HCT116 (cell line): ENCODE data around the gene IGSF10. TPM values are rescaled to one million over a fixed set of nuclear protein-coding genes. Genes with fewer than 3 reads are reported as not detected.

Experiments used
- ATAC-seq: fragments of 200-7000 bp; cut with Tn5 transposase; 2 replicates; pipeline ENCODE4 v1.9.1; 2020; ENCODE audit warnings: mild to moderate bottlenecking, moderate library complexity
- BruUV-seq: library from RNA; stranded (reverse); fragments of 400-500 nt; replicated peaks from 2 replicates; lab custom pipeline; 2021; lab: Mats Ljungman, UMichigan
- CTCF ChIA-PET: fragments of 300-600 bp; sonication (Branson Sonifier 250); formaldehyde crosslinking; loops from one replicate; lab custom pipeline; 2021; ENCODE audit warnings: antibody characterized with exemption; lab: Charles Lee
- POLR2A ChIA-PET: fragments of 300-600, 350-600 bp; sonication (Branson Sonifier 250); formaldehyde crosslinking; loops from one replicate; lab custom pipeline; 2021; ENCODE audit warnings: antibody characterized with exemption; lab: Charles Lee
- RAD21 ChIA-PET, 2 experiments: fragments of 300-600 bp; sonication (Branson Sonifier 250); formaldehyde crosslinking; loops; one replicate each; lab custom pipeline; 2023; ENCODE audit warnings: low total read pairs in 2 of 2; ENCODE audit not compliant: uncharacterized antibody in 2 of 2, unreplicated experiment in 2 of 2, low non-redundant PET in 1 of 2; lab: Charles Lee
- DNase-seq: peaks from one replicate; pipeline ENCODE4 v3.0.0-alpha.2; 2010; ENCODE audit warnings: low read depth, low spot score
- H2AFZ ChIP-seq: fragments of 200-600 bp; shearing (Covaris generic), sonication (generic); 2 replicates; pipeline ENCODE4 v1.6.1; 2017; ENCODE audit warnings: low read depth, mixed run types, mixed read lengths, antibody characterized with exemption, low read length; ENCODE audit not compliant: poor library complexity, severe bottlenecking
- H3K27ac ChIP-seq: 2 replicates; pipeline ENCODE4 v1.5.1; 2012; ENCODE audit warnings: low read depth, low read length
- H3K27me3 ChIP-seq: fragments of 200-600 bp; sonication (generic); 2 replicates; pipeline ENCODE4 v1.6.1; 2016; ENCODE audit warnings: mixed run types, low read length, mixed read lengths; ENCODE audit not compliant: insufficient read depth
- H3K36me3 ChIP-seq, 2 experiments: fragments of 200-500 bp in 1 of 2; fragments of 200-600 bp in 1 of 2; sonication (Bioruptor generic) in 1 of 2; sonication (generic) in 1 of 2; 2 replicates each; pipeline versions ENCODE4 v1.5.1 to v1.6.1; 2014 to 2016; ENCODE audit warnings: low read length in 2 of 2, inconsistent platforms in 1 of 2, mixed read lengths in 1 of 2, mixed run types in 1 of 2; ENCODE audit not compliant: insufficient read depth in 2 of 2, control insufficient read depth in 1 of 2
- H3K4me1 ChIP-seq, 2 experiments: fragments of 200-600 bp in 1 of 2; sonication (generic) in 1 of 2; 2 replicates each; pipeline versions ENCODE4 v1.5.1 to v1.6.1; 2012 to 2017; ENCODE audit warnings: low read length in 2 of 2, inconsistent platforms in 1 of 2, mild to moderate bottlenecking in 1 of 2, mixed read lengths in 1 of 2, mixed run types in 1 of 2, moderate library complexity in 1 of 2; ENCODE audit not compliant: insufficient read depth in 2 of 2, control insufficient read depth in 1 of 2
- H3K4me2 ChIP-seq: fragments of 200-600 bp; sonication (generic); 2 replicates; pipeline ENCODE4 v1.6.1; 2017; ENCODE audit warnings: mixed run types, low read length, mixed read lengths
- H3K4me3 ChIP-seq, 2 experiments: fragments of 200-600 bp in 1 of 2; sonication (generic) in 1 of 2; replicated peaks in 1 of 2; 2 replicates each; pipeline ENCODE4 v1.5.1; 2011 to 2016; ENCODE audit warnings: low read length in 2 of 2, control low read depth in 1 of 2, low read depth in 1 of 2, mild to moderate bottlenecking in 1 of 2, mixed read lengths in 1 of 2, mixed run types in 1 of 2
- H3K79me2 ChIP-seq: fragments of 200-600 bp; sonication (generic); 2 replicates; pipeline ENCODE4 v1.6.1; 2017; ENCODE audit warnings: mild to moderate bottlenecking, mixed run types, low read length, moderate library complexity, mixed read lengths; ENCODE audit not compliant: insufficient read depth
- H3K9ac ChIP-seq: fragments of 200-600 bp; sonication (generic); 2 replicates; pipeline ENCODE4 v1.6.1; 2016; ENCODE audit warnings: low read length, mixed read lengths
- H3K9me2 ChIP-seq: fragments of 200-600 bp; sonication (generic), shearing (Covaris generic); 2 replicates; pipeline ENCODE4 v1.6.1; 2017; ENCODE audit warnings: mixed run types, mild to moderate bottlenecking, moderate library complexity; ENCODE audit not compliant: insufficient read depth
- H3K9me3 ChIP-seq, 2 experiments: fragments of 200-500 bp in 1 of 2; fragments of 200-600 bp in 1 of 2; sonication (Bioruptor generic) in 1 of 2; sonication (generic) in 1 of 2; 2 replicates each; pipeline ENCODE4 v1.6.1; 2014 to 2017; ENCODE audit warnings: low read length in 2 of 2, mixed read lengths in 2 of 2, inconsistent platforms in 1 of 2, low read depth in 1 of 2, mild to moderate bottlenecking in 1 of 2, mixed run types in 1 of 2, moderate library complexity in 1 of 2; ENCODE audit not compliant: control insufficient read depth in 1 of 2, insufficient read depth in 1 of 2
- H4K20me1 ChIP-seq: fragments of 200-600 bp; sonication (generic), shearing (Covaris generic); 2 replicates; pipeline ENCODE4 v1.6.1; 2017; ENCODE audit warnings: mixed run types, mild to moderate bottlenecking, moderate library complexity; ENCODE audit not compliant: insufficient read depth
- ATF3 ChIP-seq: IDR thresholded peaks from 2 replicates; pipeline ENCODE4 v1.6.1; 2012
- CBX3 ChIP-seq: IDR thresholded peaks from 2 replicates; pipeline ENCODE4 v1.6.1; 2012; ENCODE audit warnings: low read depth
- CEBPB ChIP-seq: IDR thresholded peaks from 2 replicates; pipeline ENCODE4 v1.6.1; 2012; ENCODE audit warnings: low read depth
- EGR1 ChIP-seq: IDR thresholded peaks from 2 replicates; pipeline ENCODE4 v1.6.1; 2012; ENCODE audit warnings: low read depth
- ELF1 ChIP-seq: IDR thresholded peaks from 2 replicates; pipeline ENCODE4 v1.6.1; 2012; ENCODE audit warnings: low read depth, borderline replicate concordance
- FOSL1 ChIP-seq: IDR thresholded peaks from 2 replicates; pipeline ENCODE4 v1.6.1; 2012; ENCODE audit warnings: low read depth
- JUND ChIP-seq: IDR thresholded peaks from 2 replicates; pipeline ENCODE4 v1.6.1; 2012
- POLR2A ChIP-seq: IDR thresholded peaks from 2 replicates; pipeline ENCODE4 v1.7.0; 2011; ENCODE audit warnings: borderline replicate concordance; ENCODE audit not compliant: insufficient read depth, insufficient read length; ENCODE audit errors: extremely low read depth
- RAD21 ChIP-seq: IDR thresholded peaks from 2 replicates; pipeline ENCODE4 v1.6.1; 2012; ENCODE audit warnings: low read depth, mild to moderate bottlenecking
- SIN3A ChIP-seq: IDR thresholded peaks from 2 replicates; pipeline ENCODE4 v1.6.1; 2012; ENCODE audit warnings: low read depth
- SP1 ChIP-seq: IDR thresholded peaks from 2 replicates; pipeline ENCODE4 v1.6.1; 2012; ENCODE audit warnings: low read depth
- SRF ChIP-seq: IDR thresholded peaks from 2 replicates; pipeline ENCODE4 v1.6.1; 2012; ENCODE audit warnings: low read depth
- TCF7L2 ChIP-seq: IDR thresholded peaks from 2 replicates; pipeline ENCODE4 v1.7.0; 2011; ENCODE audit warnings: borderline replicate concordance, inconsistent platforms; ENCODE audit not compliant: insufficient read depth, insufficient read length; ENCODE audit errors: extremely low read depth
- YY1 ChIP-seq: IDR thresholded peaks from 2 replicates; pipeline ENCODE4 v1.6.1; 2011; ENCODE audit warnings: low read length, low read depth, moderate library complexity, mild to moderate bottlenecking; ENCODE audit not compliant: insufficient replicate concordance; ENCODE audit errors: extremely low read depth
- ZFX ChIP-seq: fragments of 450-650 bp; IDR thresholded peaks from 2 replicates; pipeline ENCODE4 v1.6.1; 2017
- intact Hi-C: fragments of 100-400 bp; cut with micrococcal nuclease; formaldehyde crosslinking; loops from 2 replicates; pipeline ENCODE4 v1.10.0; 2022
- total RNA-seq: library from RNA; stranded (reverse); gene quantifications from one replicate; pipeline ENCODE4 v1.2.1, GENCODE V29; 2021; ENCODE audit not compliant: unreplicated experiment
- TF ChIP-seq, protein P1 (sequence below): IDR thresholded peaks from 2 replicates; pipeline ENCODE4 v1.6.1; 2012
- TF ChIP-seq, protein P2 (sequence below): IDR thresholded peaks from 2 replicates; pipeline ENCODE4 v1.6.1; 2012; ENCODE audit warnings: low read depth

IGSF10 gene
- total RNA-seq, 1 experiment from 2014 or later = 0.02 TPM

- no peak overlapping the region for H3K27ac ChIP-seq
- intact Hi-C loops = no loop called here
- no peak for DNase-seq
- no peaks in the 10 kb centered on the region for H3K27me3 ChIP-seq
- H2AFZ ChIP-seq = no peak overlapping the region
- RAD21 ChIA-PET = no interaction called here
- BruUV-seq = no TSS peak
- no peaks in the 10 kb centered on the region for H4K20me1 ChIP-seq
- POLR2A ChIA-PET = no interaction called here
- no peaks in the 10 kb centered on the region for H3K36me3 ChIP-seq
- H3K79me2 ChIP-seq = no peaks in the 10 kb centered on the region
- H3K9me2 ChIP-seq = no peaks in the 10 kb centered on the region
- ATAC-seq = no peak
- no peak for TF ChIP-seq TCF7L2
- TF ChIP-seq, all 23 proteins: peak for 0
- Histone ChIP-seq H3K4me1 (no peaks in the 10 kb centered on the region), H3K4me3 (no peak overlapping the region), H3K4me2 (no peak overlapping the region), H3K9me3 (no peaks in the 10 kb centered on the region), H3K9ac (no peak overlapping the region)
- CTCF ChIA-PET = interaction anchor here (0.7 kb wide), 1 partner anchor 384 kb away, joined by 3 read pairs; no protein-coding TSS in a partner anchor
Measured at GRCh38 chr3:151452841-151453240, 8.0 kb downstream of the IGSF10 start.

GRCh38 chr3:151452368-151452767 lies 8.5 kb downstream of the IGSF10 start:
- no peak overlapping the region for H3K4me2 ChIP-seq
- ATAC-seq = no peak
- TF ChIP-seq SP1 = no peak
- no peak for TF ChIP-seq CEBPB
- no peak for TF ChIP-seq EGR1
- no peak for TF ChIP-seq SIN3A
- TF ChIP-seq, protein P1, sequence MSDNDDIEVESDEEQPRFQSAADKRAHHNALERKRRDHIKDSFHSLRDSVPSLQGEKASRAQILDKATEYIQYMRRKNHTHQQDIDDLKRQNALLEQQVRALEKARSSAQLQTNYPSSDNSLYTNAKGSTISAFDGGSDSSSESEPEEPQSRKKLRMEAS = no peak
- no peak for TF ChIP-seq POLR2A
- TF ChIP-seq ATF3 = no peak
- TF ChIP-seq, protein P2, sequence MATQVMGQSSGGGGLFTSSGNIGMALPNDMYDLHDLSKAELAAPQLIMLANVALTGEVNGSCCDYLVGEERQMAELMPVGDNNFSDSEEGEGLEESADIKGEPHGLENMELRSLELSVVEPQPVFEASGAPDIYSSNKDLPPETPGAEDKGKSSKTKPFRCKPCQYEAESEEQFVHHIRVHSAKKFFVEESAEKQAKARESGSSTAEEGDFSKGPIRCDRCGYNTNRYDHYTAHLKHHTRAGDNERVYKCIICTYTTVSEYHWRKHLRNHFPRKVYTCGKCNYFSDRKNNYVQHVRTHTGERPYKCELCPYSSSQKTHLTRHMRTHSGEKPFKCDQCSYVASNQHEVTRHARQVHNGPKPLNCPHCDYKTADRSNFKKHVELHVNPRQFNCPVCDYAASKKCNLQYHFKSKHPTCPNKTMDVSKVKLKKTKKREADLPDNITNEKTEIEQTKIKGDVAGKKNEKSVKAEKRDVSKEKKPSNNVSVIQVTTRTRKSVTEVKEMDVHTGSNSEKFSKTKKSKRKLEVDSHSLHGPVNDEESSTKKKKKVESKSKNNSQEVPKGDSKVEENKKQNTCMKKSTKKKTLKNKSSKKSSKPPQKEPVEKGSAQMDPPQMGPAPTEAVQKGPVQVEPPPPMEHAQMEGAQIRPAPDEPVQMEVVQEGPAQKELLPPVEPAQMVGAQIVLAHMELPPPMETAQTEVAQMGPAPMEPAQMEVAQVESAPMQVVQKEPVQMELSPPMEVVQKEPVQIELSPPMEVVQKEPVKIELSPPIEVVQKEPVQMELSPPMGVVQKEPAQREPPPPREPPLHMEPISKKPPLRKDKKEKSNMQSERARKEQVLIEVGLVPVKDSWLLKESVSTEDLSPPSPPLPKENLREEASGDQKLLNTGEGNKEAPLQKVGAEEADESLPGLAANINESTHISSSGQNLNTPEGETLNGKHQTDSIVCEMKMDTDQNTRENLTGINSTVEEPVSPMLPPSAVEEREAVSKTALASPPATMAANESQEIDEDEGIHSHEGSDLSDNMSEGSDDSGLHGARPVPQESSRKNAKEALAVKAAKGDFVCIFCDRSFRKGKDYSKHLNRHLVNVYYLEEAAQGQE = no peak
- no peak for TF ChIP-seq RAD21
- TF ChIP-seq CBX3 = no peak
- TF ChIP-seq FOSL1 = no peak
- TF ChIP-seq SRF = no peak
- no peak for TF ChIP-seq ZFX
- no peak for TF ChIP-seq TCF7L2
- no peak for TF ChIP-seq YY1
- no peak for TF ChIP-seq ELF1
- TF ChIP-seq JUND = no peak

More at GRCh38 chr3:151452368-151452767, 8.5 kb downstream of the IGSF10 start:
- Histone ChIP-seq H3K27me3 (no peaks in the 10 kb centered on the region), H3K4me1 (no peaks in the 10 kb centered on the region), H4K20me1 (no peaks in the 10 kb centered on the region), H2AFZ (no peak overlapping the region), H3K36me3 (no peaks in the 10 kb centered on the region), H3K9me2 (no peaks in the 10 kb centered on the region), H3K4me3 (no peak overlapping the region), H3K27ac (no peak overlapping the region), H3K9me3 (no peaks in the 10 kb centered on the region), H3K9ac (no peak overlapping the region), H3K79me2 (no peaks in the 10 kb centered on the region)
- no TSS peak for BruUV-seq
- intact Hi-C loops = no loop called here
- ChIA-PET POLR2A (no interaction called here), CTCF (no interaction called here), RAD21 (no interaction called here)
- DNase-seq = no peak
